NCI-H2196 (cell line): ENCODE results near the gene WDR45B.

ENCODE experiments used
- DNase-seq: peaks from one replicate; lab custom pipeline; 2025; ENCODE audit not compliant: unreplicated experiment; lab: John Stamatoyannopoulos, UW

The WDR45B gene

GRCh38 chr17:82631544-82631943 is 16.7 kb downstream of the WDR45B start:
- no peak for DNase-seq

- no peak for DNase-seq
Observed at GRCh38 chr17:82630212-82630611, 18.0 kb downstream of the WDR45B start.

- DNase-seq, result no peak
Observed at GRCh38 chr17:82629748-82630147, 18.5 kb downstream of the WDR45B start.

GRCh38 chr17:82627405-82627804 is 20.8 kb downstream of the WDR45B start:
- DNase-seq, result no peak

GRCh38 chr17:82623707-82624106 is 24.5 kb downstream of the WDR45B start:
- DNase-seq, result no peak

GRCh38 chr17:82619641-82620040 is 28.6 kb downstream of the WDR45B start:
- no peak for DNase-seq

- DNase-seq, result no peak
Observed at GRCh38 chr17:82619211-82619610, 29.0 kb downstream of the WDR45B start.

- DNase-seq, result no peak
Observed at GRCh38 chr17:82616021-82616711, 32.1 kb downstream of the WDR45B start.

- DNase-seq, result no peak
Observed at GRCh38 chr17:82615084-82616020, 32.9 kb downstream of the WDR45B start.

GRCh38 chr17:82614095-82614631 is 34.1 kb downstream of the WDR45B start:
- DNase-seq, result no peak

GRCh38 chr17:82613283-82614094 is 34.8 kb downstream of the WDR45B start:
- no peak for DNase-seq

GRCh38 chr17:82611140-82612058 is 36.8 kb downstream of the WDR45B start:
- no peak for DNase-seq

- DNase-seq, result no peak
Observed at GRCh38 chr17:82609655-82610054, 38.6 kb downstream of the WDR45B start.

- DNase-seq, result no peak
Observed at GRCh38 chr17:82608816-82609215, 39.4 kb downstream of the WDR45B start.

GRCh38 chr17:82605939-82606600 is 42.2 kb downstream of the WDR45B start:
- DNase-seq, result no peak

GRCh38 chr17:82604532-82604931 is 43.7 kb downstream of the WDR45B start:
- DNase-seq, result no peak

GRCh38 chr17:82603981-82604448 is 44.2 kb downstream of the WDR45B start:
- no peak for DNase-seq

GRCh38 chr17:82602986-82603710 is 45.1 kb downstream of the WDR45B start:
- no peak for DNase-seq

- no peak for DNase-seq
Observed at GRCh38 chr17:82602487-82602886, 45.8 kb downstream of the WDR45B start.
